Mesendoderm (in vitro differentiated cells): ENCODE data around the gene FGD5.

Source experiments
- DNase-seq: peaks from one replicate; pipeline ENCODE4 v3.0.0; 2013
- H2AK5ac ChIP-seq: 2 replicates; pipeline ENCODE4 v1.6.1; 2013; ENCODE audit warnings: low read length, inconsistent platforms
- H2BK120ac ChIP-seq: 2 replicates; pipeline ENCODE4 v1.6.1; 2013; ENCODE audit warnings: low read depth, mild to moderate bottlenecking, low read length, moderate library complexity, mixed read lengths
- H2BK15ac ChIP-seq: replicated peaks from 2 replicates; pipeline ENCODE4 v1.6.1; 2013; ENCODE audit warnings: low read depth, mild to moderate bottlenecking, moderate library complexity
- H2BK5ac ChIP-seq: 2 replicates; pipeline ENCODE4 v1.6.1; 2013; ENCODE audit warnings: low read length, inconsistent platforms
- H3K18ac ChIP-seq: 2 replicates; pipeline ENCODE4 v1.6.1; 2013; ENCODE audit warnings: mild to moderate bottlenecking, low read length, mixed read lengths
- H3K23ac ChIP-seq: one replicate; pipeline ENCODE4 v1.6.1; 2013; ENCODE audit warnings: low read length
- H3K27ac ChIP-seq: 2 replicates; pipeline ENCODE4 v1.5.1; 2013; ENCODE audit warnings: low read depth, mild to moderate bottlenecking, inconsistent platforms, low read length, moderate library complexity
- H3K27me3 ChIP-seq: 2 replicates; pipeline ENCODE4 v1.6.1; 2013; ENCODE audit warnings: low read length, control low read depth, mild to moderate bottlenecking, inconsistent platforms; ENCODE audit not compliant: insufficient read depth, poor library complexity
- H3K36me3 ChIP-seq: 2 replicates; pipeline ENCODE4 v1.6.1; 2013; ENCODE audit warnings: low read length, inconsistent platforms; ENCODE audit not compliant: control insufficient read depth, insufficient read depth
- H3K4ac ChIP-seq: one replicate; pipeline ENCODE4 v1.6.1; 2013; ENCODE audit warnings: low read depth, mild to moderate bottlenecking, low read length, moderate library complexity
- H3K4me1 ChIP-seq: 2 replicates; pipeline ENCODE4 v1.6.1; 2013; ENCODE audit warnings: low read depth, low read length, inconsistent platforms; ENCODE audit not compliant: control insufficient read depth
- H3K4me2 ChIP-seq: 2 replicates; pipeline ENCODE4 v1.6.1; 2013; ENCODE audit warnings: low read length
- H3K4me3 ChIP-seq: 2 replicates; pipeline ENCODE4 v1.5.1; 2013; ENCODE audit warnings: mild to moderate bottlenecking, low read length
- H3K56ac ChIP-seq: one replicate; pipeline ENCODE4 v1.6.1; 2013; ENCODE audit warnings: low read length
- H3K79me1 ChIP-seq: 2 replicates; pipeline ENCODE4 v1.6.1; 2013; ENCODE audit warnings: low read length, inconsistent platforms
- H3K79me2 ChIP-seq: 2 replicates; pipeline ENCODE4 v1.6.1; 2013; ENCODE audit warnings: mild to moderate bottlenecking, low read length; ENCODE audit not compliant: control insufficient read depth, insufficient read depth
- H3K9ac ChIP-seq: 2 replicates; pipeline ENCODE4 v1.6.1; 2013; ENCODE audit warnings: low read length, inconsistent platforms
- H4K5ac ChIP-seq: one replicate; pipeline ENCODE4 v1.6.1; 2013; ENCODE audit warnings: low read length
- H4K8ac ChIP-seq: one replicate; pipeline ENCODE4 v1.6.1; 2013; ENCODE audit warnings: low read depth, mild to moderate bottlenecking, control low read depth, low read length, moderate library complexity
- WGBS: extraction: QIAGEN DNeasy Blood & Tissue Kit; methylation state at CpG from one replicate; pipeline ENCODE4 v1.1.7; 2013; ENCODE audit warnings: low lambda C conversion rate, missing lambda C conversion rate; ENCODE audit not compliant: insufficient coverage; ENCODE audit errors: extremely low coverage; 5-methylcytosine and 5-hydroxymethylcytosine counted together

The FGD5 gene

GRCh38 chr3:14957153-14957552, 138.4 kb downstream of the FGD5 start:
- Histone ChIP-seq H2BK15ac (no peak overlapping the region), H3K4me3 (no peak overlapping the region), H3K79me1 (peaks cover 7% of the 10 kb centered on the region), H3K23ac (no peak overlapping the region), H4K5ac (no peak overlapping the region), H3K18ac (no peak overlapping the region), H3K4me2 (no peak overlapping the region), H3K4me1 (peaks cover 4% of the 10 kb centered on the region), H3K4ac (no peak overlapping the region), H3K27ac (no peak overlapping the region), H3K9ac (no peak overlapping the region), H2BK5ac (no peak overlapping the region), H2AK5ac (no peak overlapping the region), H3K27me3 (no peaks in the 10 kb centered on the region), H4K8ac (no peak overlapping the region), H3K36me3 (no peaks in the 10 kb centered on the region), H2BK120ac (no peak overlapping the region), H3K79me2 (peaks cover 55% of the 10 kb centered on the region), H3K56ac (no peak overlapping the region)
- WGBS: no CpG with 5 or more reads among the region's 1 CpG
- DNase-seq: no peak

GRCh38 chr3:14957925-14958324, 139.2 kb downstream of the FGD5 start:
- Histone ChIP-seq H3K18ac (no peak overlapping the region), H4K8ac (no peak overlapping the region), H3K56ac (no peak overlapping the region), H3K4me3 (no peak overlapping the region), H3K36me3 (no peaks in the 10 kb centered on the region), H2AK5ac (no peak overlapping the region), H3K4ac (no peak overlapping the region), H3K23ac (no peak overlapping the region), H3K9ac (no peak overlapping the region), H3K27ac (no peak overlapping the region), H2BK120ac (no peak overlapping the region), H2BK5ac (no peak overlapping the region), H2BK15ac (no peak overlapping the region), H3K79me1 (peaks cover 13% of the 10 kb centered on the region), H3K27me3 (no peaks in the 10 kb centered on the region), H4K5ac (no peak overlapping the region), H3K79me2 (peaks cover 53% of the 10 kb centered on the region), H3K4me2 (no peak overlapping the region), H3K4me1 (peaks cover 4% of the 10 kb centered on the region)
- DNase-seq: no peak
- WGBS: no CpG with 5 or more reads among the region's 1 CpG

- Histone ChIP-seq H2AK5ac (no peak overlapping the region), H3K9ac (no peak overlapping the region), H4K5ac (no peak overlapping the region), H4K8ac (no peak overlapping the region), H3K4me3 (no peak overlapping the region), H2BK5ac (no peak overlapping the region), H3K18ac (no peak overlapping the region), H3K36me3 (no peaks in the 10 kb centered on the region), H3K27ac (no peak overlapping the region), H3K23ac (no peak overlapping the region), H2BK15ac (no peak overlapping the region), H3K56ac (no peak overlapping the region), H3K4me2 (no peak overlapping the region), H2BK120ac (no peak overlapping the region), H3K27me3 (no peaks in the 10 kb centered on the region), H3K4ac (no peak overlapping the region), H3K79me1 (peaks cover 12% of the 10 kb centered on the region), H3K4me1 (peaks cover 4% of the 10 kb centered on the region), H3K79me2 (peaks cover 44% of the 10 kb centered on the region)
- no peak for DNase-seq
- WGBS: no CpG with 5 or more reads among the region's 2 CpGs
These were observed 140.7 kb downstream of the FGD5 start for GRCh38 chr3:14959359-14959943.

- Histone ChIP-seq H3K27me3 (no peaks in the 10 kb centered on the region), H2BK5ac (no peak overlapping the region), H3K23ac (no peak overlapping the region), H4K5ac (no peak overlapping the region), H2BK120ac (no peak overlapping the region), H3K27ac (no peak overlapping the region), H3K18ac (no peak overlapping the region), H2AK5ac (no peak overlapping the region), H3K4ac (no peak overlapping the region), H3K36me3 (no peaks in the 10 kb centered on the region), H3K79me1 (peaks cover 14% of the 10 kb centered on the region), H3K56ac (no peak overlapping the region), H2BK15ac (no peak overlapping the region), H3K4me1 (peaks cover 3% of the 10 kb centered on the region), H3K9ac (no peak overlapping the region), H3K4me2 (no peak overlapping the region), H3K79me2 (peaks cover 29% of the 10 kb centered on the region), H4K8ac (no peak overlapping the region), H3K4me3 (no peak overlapping the region)
- no peak for DNase-seq
- no CpG with 5 or more reads among the region's 5 CpGs for WGBS
These were observed 144.0 kb downstream of the FGD5 start for GRCh38 chr3:14962762-14963161.

- H2BK15ac ChIP-seq: no peak overlapping the region
- H3K27ac ChIP-seq: no peak overlapping the region
- H3K23ac ChIP-seq: no peak overlapping the region
- no peak overlapping the region for H3K4ac ChIP-seq
- no peak overlapping the region for H4K8ac ChIP-seq
- H3K18ac ChIP-seq: no peak overlapping the region
- WGBS: no CpG with 5 or more reads among the region's 1 CpG
- H3K4me3 ChIP-seq: no peak overlapping the region
- no peak overlapping the region for H3K56ac ChIP-seq
- no peak overlapping the region for H4K5ac ChIP-seq
- H3K79me1 ChIP-seq: peaks cover 11% of the 10 kb centered on the region
- H3K79me2 ChIP-seq: peaks cover 16% of the 10 kb centered on the region
- no peak overlapping the region for H3K4me2 ChIP-seq
- H2AK5ac ChIP-seq: no peak overlapping the region
- no peak overlapping the region for H3K9ac ChIP-seq
- no peaks in the 10 kb centered on the region for H3K36me3 ChIP-seq
- H2BK120ac ChIP-seq: no peak overlapping the region
- no peak overlapping the region for H2BK5ac ChIP-seq
- DNase-seq: no peak
- no peaks in the 10 kb centered on the region for H3K27me3 ChIP-seq
- H3K4me1 ChIP-seq: no peaks in the 10 kb centered on the region
These were observed 148.5 kb downstream of the FGD5 start for GRCh38 chr3:14967285-14967684.

GRCh38 chr3:14969671-14970070, 150.9 kb downstream of the FGD5 start:
- no peak overlapping the region for H3K4me3 ChIP-seq
- H3K18ac ChIP-seq: no peak overlapping the region
- peaks cover 10% of the 10 kb centered on the region for H3K79me2 ChIP-seq
- no peak overlapping the region for H2BK120ac ChIP-seq
- H2BK5ac ChIP-seq: no peak overlapping the region
- peaks cover 7% of the 10 kb centered on the region for H3K79me1 ChIP-seq
- no peak overlapping the region for H3K23ac ChIP-seq
- H3K27me3 ChIP-seq: no peaks in the 10 kb centered on the region
- H3K4me1 ChIP-seq: no peaks in the 10 kb centered on the region
- H4K5ac ChIP-seq: no peak overlapping the region
- no peak overlapping the region for H2BK15ac ChIP-seq
- no peak overlapping the region for H3K27ac ChIP-seq
- no peak overlapping the region for H3K4ac ChIP-seq
- H3K56ac ChIP-seq: no peak overlapping the region
- WGBS: no CpG with 5 or more reads among the region's 1 CpG
- no peak overlapping the region for H3K4me2 ChIP-seq
- no peaks in the 10 kb centered on the region for H3K36me3 ChIP-seq
- no peak overlapping the region for H4K8ac ChIP-seq
- no peak for DNase-seq
- H3K9ac ChIP-seq: no peak overlapping the region
- no peak overlapping the region for H2AK5ac ChIP-seq
